ENCODE measurements around the gene HSFX2. TPM values are rescaled to one million over a fixed set of nuclear protein-coding genes. Genes with fewer than 3 reads are reported as not detected.
"Not testable (repeated sequence)": the region's sequence is repeated elsewhere in the genome, so short reads cannot be mapped to it uniquely, and the experiment has no call there.

Gene HSFX2
- total and polyA plus RNA-seq, 2 of the 13 experiments (the other 11 are each of a cell fraction or from before 2014, with no cell fraction given), result 0.13 TPM; not detected in 1

- H3K4me2 ChIP-seq (ENCODE audit: low read depth, low read length); H3K4me3 ChIP-seq (replicated peaks in 1 of 3; ENCODE audit: insufficient read depth in 1 of 3, low read depth in 2 of 3, low read length in 3 of 3); POLR2A ChIA-PET; FAIRE-seq; H4K20me1 ChIP-seq (ENCODE audit: insufficient read depth, low read length); H3K27me3 ChIP-seq (ENCODE audit: control insufficient read depth in 1 of 2, insufficient read depth in 2 of 2, low read length in 2 of 2); intact Hi-C loops (cut with micrococcal nuclease; ENCODE audit: unreplicated experiment); H3K9me3 ChIP-seq (ENCODE audit: low read length); in situ Hi-C loops (cut with HindIII; ENCODE audit: extremely low pct_ligation_motif_present, low pct_unique_long_range_greater_than_20kb); BruUV-seq (replicated peaks); H3K27ac ChIP-seq (ENCODE audit: extremely low read length, insufficient read depth, low read length); DNase-seq (ENCODE audit: low spot score); H3K36me3 ChIP-seq (replicated peaks in 1 of 2; ENCODE audit: control insufficient read depth in 1 of 2, insufficient read depth in 2 of 2, low read length in 2 of 2); H3K79me2 ChIP-seq (ENCODE audit: insufficient read depth, low read length); ATAC-seq; H3K4me1 ChIP-seq (ENCODE audit: insufficient read depth, low read length); CTCF ChIA-PET (ENCODE audit: low intra/inter-chr PET ratio, low total read pairs); H2AFZ ChIP-seq (ENCODE audit: low read length); H3K9ac ChIP-seq (ENCODE audit: insufficient read depth, low read depth, low read length): not testable (repeated sequence)
- WGBS (ENCODE audit: low lambda C conversion rate), result 83% methylated on average over 1 of the region's 1 CpG
These were observed 24.5 kb upstream of the HSFX2 start for GRCh38 chrX:149619662-149620061.

GRCh38 chrX:149618871-149619270, 23.8 kb upstream of the HSFX2 start:
- WGBS (ENCODE audit: low lambda C conversion rate), result 85% methylated on average over 3 of the region's 3 CpGs
- ATAC-seq (no peak), FAIRE-seq (no peak), DNase-seq (ENCODE audit: low spot score) (no peak)
- intact Hi-C loops (cut with micrococcal nuclease; ENCODE audit: unreplicated experiment) (no loop called here), in situ Hi-C loops (cut with HindIII; ENCODE audit: extremely low pct_ligation_motif_present, low pct_unique_long_range_greater_than_20kb) (no loop called here)
- H3K4me1 ChIP-seq (ENCODE audit: insufficient read depth, low read length), result no peaks in the 10 kb centered on the region
- H3K9me3 ChIP-seq (ENCODE audit: low read length), result no peaks in the 10 kb centered on the region
- H3K27me3 ChIP-seq (ENCODE audit: control insufficient read depth in 1 of 2, insufficient read depth in 2 of 2, low read length in 2 of 2), result no peaks in the 10 kb centered on the region
- no peaks in the 10 kb centered on the region for H4K20me1 ChIP-seq (ENCODE audit: insufficient read depth, low read length)
- no peak overlapping the region for H3K4me2 ChIP-seq (ENCODE audit: low read depth, low read length)
- no peak overlapping the region for H3K4me3 ChIP-seq (replicated peaks in 1 of 3; ENCODE audit: insufficient read depth in 1 of 3, low read depth in 2 of 3, low read length in 3 of 3)
- no peaks in the 10 kb centered on the region for H3K79me2 ChIP-seq (ENCODE audit: insufficient read depth, low read length)
- CTCF ChIA-PET (ENCODE audit: low intra/inter-chr PET ratio, low total read pairs), result no interaction called here
- no peak overlapping the region for H3K27ac ChIP-seq (ENCODE audit: extremely low read length, insufficient read depth, low read length)
- no peak overlapping the region for H3K9ac ChIP-seq (ENCODE audit: insufficient read depth, low read depth, low read length)
- POLR2A ChIA-PET, result no interaction called here
- no TSS peak for BruUV-seq (replicated peaks)
- H3K36me3 ChIP-seq (replicated peaks in 1 of 2; ENCODE audit: control insufficient read depth in 1 of 2, insufficient read depth in 2 of 2, low read length in 2 of 2), result no peaks in the 10 kb centered on the region
- H2AFZ ChIP-seq (ENCODE audit: low read length), result no peak overlapping the region
- TF ChIP-seq ZNF382 (CRISPR knock-in tag; IDR thresholded peaks at IDR 0.05; ENCODE audit: borderline replicate concordance), result no peak
- TF ChIP-seq CENPX (CRISPR knock-in tag; IDR thresholded peaks at IDR 0.05), result no peak
- no peak for TF ChIP-seq EZH2 (conservative IDR thresholded peaks at IDR 0.05; ENCODE audit: low read depth, low read length)
- no peak for TF ChIP-seq RFXANK (CRISPR knock-in tag; IDR thresholded peaks at IDR 0.05)
- no peak for TF ChIP-seq CCDC6 (CRISPR knock-in tag; IDR thresholded peaks at IDR 0.05)
- TF ChIP-seq RARG (CRISPR knock-in tag; IDR thresholded peaks at IDR 0.05; ENCODE audit: low read depth), result no peak
- TF ChIP-seq ZKSCAN1 (IDR thresholded peaks at IDR 0.05; ENCODE audit: low read length), result no peak
- TF ChIP-seq AHDC1 (CRISPR knock-in tag; IDR thresholded peaks at IDR 0.05; ENCODE audit: borderline replicate concordance), result no peak
- no peak for TF ChIP-seq ARHGAP35 (CRISPR knock-in tag; IDR thresholded peaks at IDR 0.05; ENCODE audit: borderline replicate concordance)
- no peak for TF ChIP-seq HNRNPH1 (optimal IDR thresholded peaks at IDR 0.05; ENCODE audit: low read depth, low read length)
- TF ChIP-seq HHEX (CRISPR knock-in tag; IDR thresholded peaks at IDR 0.05), result no peak
- TF ChIP-seq ZBTB20 (CRISPR knock-in tag; IDR thresholded peaks at IDR 0.05; ENCODE audit: borderline replicate concordance, low read depth), result no peak
- TF ChIP-seq SNAI1 (CRISPR knock-in tag; IDR thresholded peaks at IDR 0.05; ENCODE audit: borderline replicate concordance), result no peak
- no peak for TF ChIP-seq ZFP41 (CRISPR knock-in tag; IDR thresholded peaks at IDR 0.05; ENCODE audit: borderline replicate concordance)
